Measurements from ENCODE around the gene IQSEC3. TPM values are rescaled to one million over a fixed set of nuclear protein-coding genes. Genes with fewer than 3 reads are reported as not detected.

The IQSEC3 gene
- total and polyA plus RNA-seq, 2 of the 13 experiments (the other 11 are each of a cell fraction or from before 2014, with no cell fraction given) = not detected

DNA sequence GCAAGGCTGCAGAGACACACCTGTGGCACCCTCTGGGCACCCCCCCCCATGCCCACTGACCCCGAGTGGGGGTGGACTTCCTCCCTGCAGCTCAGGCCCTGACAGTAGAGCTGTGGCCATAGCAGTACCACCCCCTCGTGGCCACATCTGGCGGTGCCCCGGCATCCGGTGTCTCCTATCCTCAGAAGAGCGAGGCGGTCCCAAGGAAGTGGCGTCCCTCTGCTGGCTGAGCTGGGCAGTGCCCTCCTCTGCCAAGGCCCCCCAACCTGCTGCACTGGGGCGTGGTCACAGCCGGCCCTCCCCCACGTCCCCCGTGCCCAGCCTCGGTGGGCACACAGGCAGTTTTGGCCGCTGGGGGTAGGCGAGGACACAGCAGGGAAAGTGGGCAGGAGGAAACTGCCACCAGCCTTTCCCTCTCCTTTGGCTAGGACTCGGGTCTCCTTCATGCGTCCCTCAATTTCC is 153.4 kb downstream of the IQSEC3 start (continued):
- TF ChIP-seq, protein P1, sequence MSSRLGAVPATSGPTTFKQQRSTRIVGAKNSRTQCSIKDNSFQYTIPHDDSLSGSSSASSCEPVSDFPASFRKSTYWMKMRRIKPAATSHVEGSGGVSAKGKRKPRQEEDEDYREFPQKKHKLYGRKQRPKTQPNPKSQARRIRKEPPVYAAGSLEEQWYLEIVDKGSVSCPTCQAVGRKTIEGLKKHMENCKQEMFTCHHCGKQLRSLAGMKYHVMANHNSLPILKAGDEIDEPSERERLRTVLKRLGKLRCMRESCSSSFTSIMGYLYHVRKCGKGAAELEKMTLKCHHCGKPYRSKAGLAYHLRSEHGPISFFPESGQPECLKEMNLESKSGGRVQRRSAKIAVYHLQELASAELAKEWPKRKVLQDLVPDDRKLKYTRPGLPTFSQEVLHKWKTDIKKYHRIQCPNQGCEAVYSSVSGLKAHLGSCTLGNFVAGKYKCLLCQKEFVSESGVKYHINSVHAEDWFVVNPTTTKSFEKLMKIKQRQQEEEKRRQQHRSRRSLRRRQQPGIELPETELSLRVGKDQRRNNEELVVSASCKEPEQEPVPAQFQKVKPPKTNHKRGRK (CRISPR knock-in tag; IDR thresholded peaks at IDR 0.05) = no peak
- TF ChIP-seq ZNF674 (CRISPR knock-in tag; IDR thresholded peaks at IDR 0.05; ENCODE audit: low read depth) (no peak), ZNF629 (CRISPR knock-in tag; conservative IDR thresholded peaks at IDR 0.05) (no peak), ZNF883 (CRISPR knock-in tag; IDR thresholded peaks at IDR 0.05; ENCODE audit: not compliant biosample characterization) (peak; percentile 64), TEAD2 (CRISPR knock-in tag; IDR thresholded peaks at IDR 0.05) (no peak), ARID5B (CRISPR knock-in tag; IDR thresholded peaks at IDR 0.05) (peak; percentile 37; the same call in 1 of the 2 replicates), HNRNPL (IDR thresholded peaks at IDR 0.05; ENCODE audit: low read depth, low read length) (peak; percentile 97), GZF1 (CRISPR knock-in tag; IDR thresholded peaks at IDR 0.05) (no peak), ZNF230 (CRISPR knock-in tag; IDR thresholded peaks at IDR 0.05) (0 out of 2 replicates have a peak, but pooled peaks have one; percentile 26), ZNF564 (CRISPR knock-in tag; IDR thresholded peaks at IDR 0.05) (0 out of 2 replicates have a peak, but pooled peaks have one; percentile 13), ZNF350 (CRISPR knock-in tag; IDR thresholded peaks at IDR 0.05; ENCODE audit: borderline replicate concordance, low read depth) (peak; percentile 18; the same call in 1 of the 2 replicates), ZSCAN20 (CRISPR knock-in tag; IDR thresholded peaks at IDR 0.05; ENCODE audit: borderline replicate concordance) (no peak), SRY (CRISPR knock-in tag; IDR thresholded peaks at IDR 0.05) (no peak), SALL1 (CRISPR knock-in tag; IDR thresholded peaks at IDR 0.05) (peak; percentile 62), SMC3 (IDR thresholded peaks at IDR 0.05; ENCODE audit: low read length) (peak; percentile 78), CENPX (CRISPR knock-in tag; IDR thresholded peaks at IDR 0.05) (no peak), DMAP1 (CRISPR knock-in tag; IDR thresholded peaks at IDR 0.05) (no peak), HDAC1 (CRISPR knock-in tag; IDR thresholded peaks at IDR 0.05) (peak; percentile 21; the same call in 1 of the 2 replicates), ERF (CRISPR knock-in tag; IDR thresholded peaks at IDR 0.05) (peak; percentile 62; the same call in 1 of the 2 replicates), MIER2 (CRISPR knock-in tag; IDR thresholded peaks at IDR 0.05) (0 out of 2 replicates have a peak, but pooled peaks have one; percentile 67), ZBTB42 (CRISPR knock-in tag; IDR thresholded peaks at IDR 0.05) (no peak), NR2F6 (IDR thresholded peaks at IDR 0.05) (no peak), NR2F6 (CRISPR knock-in tag; IDR thresholded peaks at IDR 0.05) (peak; percentile 51; the same call in 1 of the 2 replicates), RBM39 (IDR thresholded peaks at IDR 0.05; ENCODE audit: low read depth, low read length, poor library complexity, severe bottlenecking) (peak; percentile 27), NFKB2 (CRISPR knock-in tag; IDR thresholded peaks at IDR 0.05; ENCODE audit: borderline replicate concordance) (peak; percentile 68; the same call in 1 of the 2 replicates)
- TF ChIP-seq, protein P2, sequence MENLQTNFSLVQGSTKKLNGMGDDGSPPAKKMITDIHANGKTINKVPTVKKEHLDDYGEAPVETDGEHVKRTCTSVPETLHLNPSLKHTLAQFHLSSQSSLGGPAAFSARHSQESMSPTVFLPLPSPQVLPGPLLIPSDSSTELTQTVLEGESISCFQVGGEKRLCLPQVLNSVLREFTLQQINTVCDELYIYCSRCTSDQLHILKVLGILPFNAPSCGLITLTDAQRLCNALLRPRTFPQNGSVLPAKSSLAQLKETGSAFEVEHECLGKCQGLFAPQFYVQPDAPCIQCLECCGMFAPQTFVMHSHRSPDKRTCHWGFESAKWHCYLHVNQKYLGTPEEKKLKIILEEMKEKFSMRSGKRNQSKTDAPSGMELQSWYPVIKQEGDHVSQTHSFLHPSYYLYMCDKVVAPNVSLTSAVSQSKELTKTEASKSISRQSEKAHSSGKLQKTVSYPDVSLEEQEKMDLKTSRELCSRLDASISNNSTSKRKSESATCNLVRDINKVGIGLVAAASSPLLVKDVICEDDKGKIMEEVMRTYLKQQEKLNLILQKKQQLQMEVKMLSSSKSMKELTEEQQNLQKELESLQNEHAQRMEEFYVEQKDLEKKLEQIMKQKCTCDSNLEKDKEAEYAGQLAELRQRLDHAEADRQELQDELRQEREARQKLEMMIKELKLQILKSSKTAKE (CRISPR knock-in tag; IDR thresholded peaks at IDR 0.05; ENCODE audit: borderline replicate concordance) = no peak
